ENCODE data around the gene NISCH.

- TF ChIP-seq POLR2A (IDR thresholded peaks at IDR 0.05; ENCODE audit: low read depth, low read length) (no peak), JUN (IDR thresholded peaks at IDR 0.05; ENCODE audit: borderline replicate concordance, insufficient read depth, insufficient read length, low read depth) (no peak), CTCF (IDR thresholded peaks at IDR 0.05; ENCODE audit: extremely low read depth in 1 of 2, insufficient read depth in 1 of 2, low read depth in 1 of 2, low read length in 2 of 2) (no peak), MAX (IDR thresholded peaks at IDR 0.05; ENCODE audit: insufficient read depth, insufficient read length) (no peak), POLR2AphosphoS5 (IDR thresholded peaks at IDR 0.05; ENCODE audit: insufficient read depth, low read depth, low read length) (no peak), EZH2 (IDR thresholded peaks at IDR 0.05; ENCODE audit: borderline replicate concordance, low read depth, low read length, severe bottlenecking) (no peak), MYC (IDR thresholded peaks at IDR 0.05; ENCODE audit: low read depth, low read length) (no peak), FOS (IDR thresholded peaks at IDR 0.05; ENCODE audit: borderline replicate concordance, insufficient read depth, low read length) (no peak), GATA2 (IDR thresholded peaks at IDR 0.05; ENCODE audit: insufficient read depth, insufficient read length, low read depth, low read length) (no peak)
Observed at GRCh38 chr3:52480768-52481715, 25.6 kb downstream of the NISCH start.

Data from endothelial cell of umbilical vein (primary cell).